Upper lobe of left lung (tissue), 6 donors: ENCODE data around the gene SLC4A2. TPM values are rescaled to one million over a fixed set of nuclear protein-coding genes. Genes with fewer than 3 reads are reported as not detected.

ENCODE experiments used
- ATAC-seq, 2 donors: fragments of 200-7000 bp; cut with Tn5 transposase; one replicate each; pipeline ENCODE4 v1.9.1; 2022; ENCODE audit warnings: mild to moderate bottlenecking in 2 of 2, moderate library complexity in 2 of 2; ENCODE audit not compliant: low FRiP score in 2 of 2
- DNase-seq, 2 donors: peaks; one replicate each; pipeline ENCODE4 v3.0.0-alpha.2; 2019 to 2020
- H3K27ac ChIP-seq, 4 donors: fragments of 200-600 bp; sonication (generic); one replicate each; pipeline ENCODE4 v1.5.1; 2016 to 2019
- H3K27me3 ChIP-seq, 4 donors: fragments of 200-600 bp; sonication (generic); one replicate each; pipeline ENCODE4 v1.5.1; 2017 to 2019
- H3K36me3 ChIP-seq, 4 donors: fragments of 200-600 bp; sonication (generic); one replicate each; pipeline ENCODE4 v1.5.1; 2016 to 2019
- H3K4me1 ChIP-seq, 4 donors: fragments of 200-600 bp; sonication (generic); one replicate each; pipeline ENCODE4 v1.5.1; 2018 to 2019
- H3K4me3 ChIP-seq, 4 donors: fragments of 200-600 bp; sonication (generic); one replicate each; pipeline ENCODE4 v1.5.1; 2017 to 2019; ENCODE audit warnings: mild to moderate bottlenecking in 2 of 4, moderate library complexity in 1 of 4
- H3K9me3 ChIP-seq, 4 donors: fragments of 200-600 bp; sonication (generic); one replicate each; pipeline ENCODE4 v1.5.1; 2018 to 2019
- EP300 ChIP-seq, 4 donors: sonication (generic); formaldehyde crosslinking; IDR thresholded peaks; one replicate each; pipeline ENCODE4 v1.5.1; 2017; ENCODE audit warnings: antibody characterized with exemption in 4 of 4, control low read depth in 2 of 4
- POLR2A ChIP-seq, 4 donors: fragments of 450-650 bp; IDR thresholded peaks; one replicate each; pipeline ENCODE4 v1.5.1; 2016 to 2017; ENCODE audit warnings: antibody characterized with exemption in 4 of 4, mild to moderate bottlenecking in 2 of 4
- POLR2AphosphoS5 ChIP-seq, 2 donors: sonication (generic); formaldehyde crosslinking; IDR thresholded peaks; one replicate each; pipeline ENCODE4 v1.5.1; 2017; ENCODE audit warnings: antibody characterized with exemption in 2 of 2
- WGBS, 2 donors: methylation state at CpG; one replicate each; pipeline ENCODE4 v1.1.5; 2017 to 2018; 5-methylcytosine and 5-hydroxymethylcytosine counted together
- total RNA-seq, 6 donors: library from RNA; depleted of rRNA in 4 of 6; stranded (reverse); fragments of >200 nt in 4 of 6; gene quantifications; one replicate each; pipeline versions ENCODE4 v1.1.0 to v1.2.1, GENCODE V29; 2016 to 2021
- TF ChIP-seq, protein P1 (sequence below), 6 experiments: fragments of 450-650 bp in 4 of 6; fragments of 200-600 bp in 2 of 6; sonication (generic) in 2 of 6; IDR thresholded peaks; one replicate each; pipeline ENCODE4 v1.5.1; 2016 to 2019; ENCODE audit warnings: antibody characterized with exemption in 6 of 6
- donor health status: DM: no; HTN: no; CAD: no; lungs with moderate emphysema.
- donor health status: DM: no; HTN: yes; CAD: no; lungs with severe emphysema.

Gene SLC4A2
- total RNA-seq, 6 donors from 2014 or later, result 88.4 to 312 (median 188) TPM

DNA sequence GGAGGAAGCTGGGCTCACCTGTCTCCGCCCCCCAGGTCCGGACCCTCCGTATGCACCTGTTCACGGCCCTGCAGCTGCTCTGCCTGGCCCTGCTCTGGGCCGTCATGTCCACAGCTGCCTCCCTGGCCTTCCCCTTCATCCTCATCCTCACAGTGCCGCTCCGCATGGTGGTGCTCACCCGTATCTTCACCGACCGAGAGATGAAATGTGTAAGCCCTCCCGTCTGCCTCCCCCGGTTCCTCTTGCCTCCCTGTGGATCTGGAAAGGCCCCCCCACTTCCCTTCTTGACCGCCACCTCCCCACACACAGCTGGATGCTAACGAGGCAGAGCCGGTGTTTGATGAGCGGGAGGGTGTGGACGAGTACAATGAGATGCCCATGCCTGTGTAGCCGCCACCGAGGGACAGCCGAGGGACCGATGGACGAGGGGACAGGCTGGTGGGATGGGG, 16.6 kb downstream of the SLC4A2 start:
- H3K36me3 ChIP-seq, result peaks cover 11 to 67% (median 56%) of the 10 kb centered on the region in 4 donors
- no peaks in the 10 kb centered on the region for H3K9me3 ChIP-seq
- H3K4me3 ChIP-seq, result no peak overlapping the region
- whole genome bisulfite sequencing, 2 donors, result 91% methylated on average over 20 to 22 of the region's 22 CpGs
- ATAC-seq (no peak), DNase-seq (peak in 1 of 2 donors; percentile 63)
- no peak for TF ChIP-seq POLR2A (IDR thresholded peaks at IDR 0.05)
- TF ChIP-seq POLR2AphosphoS5 (IDR thresholded peaks at IDR 0.05), result no peak
- TF ChIP-seq, protein P1, sequence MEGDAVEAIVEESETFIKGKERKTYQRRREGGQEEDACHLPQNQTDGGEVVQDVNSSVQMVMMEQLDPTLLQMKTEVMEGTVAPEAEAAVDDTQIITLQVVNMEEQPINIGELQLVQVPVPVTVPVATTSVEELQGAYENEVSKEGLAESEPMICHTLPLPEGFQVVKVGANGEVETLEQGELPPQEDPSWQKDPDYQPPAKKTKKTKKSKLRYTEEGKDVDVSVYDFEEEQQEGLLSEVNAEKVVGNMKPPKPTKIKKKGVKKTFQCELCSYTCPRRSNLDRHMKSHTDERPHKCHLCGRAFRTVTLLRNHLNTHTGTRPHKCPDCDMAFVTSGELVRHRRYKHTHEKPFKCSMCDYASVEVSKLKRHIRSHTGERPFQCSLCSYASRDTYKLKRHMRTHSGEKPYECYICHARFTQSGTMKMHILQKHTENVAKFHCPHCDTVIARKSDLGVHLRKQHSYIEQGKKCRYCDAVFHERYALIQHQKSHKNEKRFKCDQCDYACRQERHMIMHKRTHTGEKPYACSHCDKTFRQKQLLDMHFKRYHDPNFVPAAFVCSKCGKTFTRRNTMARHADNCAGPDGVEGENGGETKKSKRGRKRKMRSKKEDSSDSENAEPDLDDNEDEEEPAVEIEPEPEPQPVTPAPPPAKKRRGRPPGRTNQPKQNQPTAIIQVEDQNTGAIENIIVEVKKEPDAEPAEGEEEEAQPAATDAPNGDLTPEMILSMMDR (IDR thresholded peaks at IDR 0.05), result no peak
- no peak for TF ChIP-seq EP300 (IDR thresholded peaks at IDR 0.05)
- H3K27ac ChIP-seq, result no peak overlapping the region
- H3K27me3 ChIP-seq, result no peaks in the 10 kb centered on the region
- H3K4me1 ChIP-seq, result peaks cover 10 to 26% (median 19%) of the 10 kb centered on the region in 4 donors

DNA sequence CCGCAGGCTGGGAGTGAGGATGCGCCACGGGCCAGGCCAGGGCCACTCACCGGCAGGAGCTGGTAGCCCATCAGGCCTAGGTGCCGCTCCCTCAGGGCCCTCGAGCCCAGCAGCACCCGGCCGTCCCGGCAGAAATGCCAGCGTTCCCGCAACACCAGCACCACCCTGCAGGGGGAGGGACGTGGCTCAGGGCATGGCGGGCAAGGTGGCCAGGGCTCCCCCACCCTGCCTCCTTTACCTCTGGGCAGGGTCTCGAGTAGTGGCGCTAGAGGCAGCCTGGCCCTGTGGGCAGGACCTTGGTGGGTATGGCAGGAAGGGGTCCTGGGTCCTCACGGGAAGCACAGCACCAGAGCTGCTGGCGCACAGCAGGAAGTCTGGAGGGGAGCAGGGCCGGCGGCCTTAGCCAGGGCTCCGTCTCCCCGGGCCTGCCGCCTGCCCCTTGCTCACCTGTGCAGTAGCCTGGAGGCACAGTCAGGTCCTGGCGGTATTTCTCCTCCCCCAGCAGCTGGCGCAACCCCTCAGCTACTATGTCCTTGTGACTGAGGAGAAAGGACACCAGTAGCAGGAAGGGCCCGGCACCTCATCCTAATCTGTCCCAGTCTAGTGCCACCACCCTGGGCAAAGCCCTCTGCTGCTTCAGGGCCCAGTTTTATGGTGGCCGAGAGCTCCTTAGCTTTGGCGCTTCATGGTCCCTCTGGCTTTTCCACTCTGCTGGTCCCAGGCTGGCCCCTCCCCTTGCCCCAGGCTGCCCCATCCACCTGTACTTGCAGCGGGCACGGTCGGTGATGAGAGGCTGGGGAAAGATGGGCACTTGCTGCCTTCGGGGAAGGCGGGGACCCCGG, 17.7 kb downstream of the SLC4A2 start:
- H3K4me1 ChIP-seq, result peaks cover 21 to 36% (median 30%) of the 10 kb centered on the region in 4 donors

DNA sequence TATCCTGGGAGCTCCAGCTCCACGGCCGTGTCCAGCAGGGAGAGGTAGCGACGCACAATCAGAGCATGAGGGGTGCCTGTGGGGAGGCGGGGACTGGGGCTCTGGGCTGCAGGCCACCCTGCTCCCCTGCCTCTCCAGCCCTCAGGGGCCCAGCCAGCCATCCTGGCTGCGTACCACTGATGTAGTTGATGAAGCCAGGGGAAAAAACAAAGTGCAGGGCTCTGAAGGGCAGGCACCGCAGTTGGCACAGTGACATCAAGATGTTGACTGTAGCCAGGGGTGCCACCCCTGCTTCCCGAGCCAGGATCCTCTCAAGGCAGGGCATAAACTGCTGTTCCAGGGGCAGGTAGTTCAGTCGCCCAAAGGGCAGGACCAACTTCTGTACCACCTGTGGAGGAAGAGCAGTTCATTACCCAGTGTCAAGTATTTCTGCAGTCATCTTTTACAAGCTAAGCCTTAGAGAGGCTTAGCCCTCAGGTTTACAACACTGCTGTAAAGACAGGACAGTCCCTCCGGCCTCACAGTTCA, 18.4 kb downstream of the SLC4A2 start:
- WGBS, 2 donors, result 77 to 87% methylated on average over 8 to 10 of the region's 10 CpGs
- ATAC-seq (no peak), DNase-seq (peak in 1 of 2 donors; percentile 52)
- Histone ChIP-seq H3K36me3 (peaks cover 6 to 54% (median 38%) of the 10 kb centered on the region in 4 donors), H3K27ac (no peak overlapping the region), H3K27me3 (no peaks in the 10 kb centered on the region), H3K4me3 (no peak overlapping the region), H3K9me3 (no peaks in the 10 kb centered on the region), H3K4me1 (peaks cover 28 to 43% (median 37%) of the 10 kb centered on the region in 4 donors)
- TF ChIP-seq EP300 (IDR thresholded peaks at IDR 0.05) (no peak), POLR2AphosphoS5 (IDR thresholded peaks at IDR 0.05) (no peak), POLR2A (IDR thresholded peaks at IDR 0.05) (no peak)
- TF ChIP-seq, protein P1 (IDR thresholded peaks at IDR 0.05), result no peak

More for the DNA sequence above, 17.7 kb downstream of the SLC4A2 start:
- WGBS, 2 donors, result 82 to 91% methylated on average over 8 to 32 of the region's 33 CpGs
- TF ChIP-seq POLR2A (IDR thresholded peaks at IDR 0.05) (no peak), EP300 (IDR thresholded peaks at IDR 0.05) (no peak), POLR2AphosphoS5 (IDR thresholded peaks at IDR 0.05) (no peak)
- TF ChIP-seq, protein P1 (IDR thresholded peaks at IDR 0.05), result peak in 3 of 6 experiments; percentile 11 to 45 (median 28)
- H3K9me3 ChIP-seq, result no peaks in the 10 kb centered on the region
- H3K36me3 ChIP-seq, result peaks cover 11 to 61% (median 45%) of the 10 kb centered on the region in 4 donors
- H3K27ac ChIP-seq, result no peak overlapping the region
- H3K27me3 ChIP-seq, result no peaks in the 10 kb centered on the region
- DNase-seq (peak in 1 of 2 donors; percentile 84), ATAC-seq (no peak)
- no peak overlapping the region for H3K4me3 ChIP-seq

DNA sequence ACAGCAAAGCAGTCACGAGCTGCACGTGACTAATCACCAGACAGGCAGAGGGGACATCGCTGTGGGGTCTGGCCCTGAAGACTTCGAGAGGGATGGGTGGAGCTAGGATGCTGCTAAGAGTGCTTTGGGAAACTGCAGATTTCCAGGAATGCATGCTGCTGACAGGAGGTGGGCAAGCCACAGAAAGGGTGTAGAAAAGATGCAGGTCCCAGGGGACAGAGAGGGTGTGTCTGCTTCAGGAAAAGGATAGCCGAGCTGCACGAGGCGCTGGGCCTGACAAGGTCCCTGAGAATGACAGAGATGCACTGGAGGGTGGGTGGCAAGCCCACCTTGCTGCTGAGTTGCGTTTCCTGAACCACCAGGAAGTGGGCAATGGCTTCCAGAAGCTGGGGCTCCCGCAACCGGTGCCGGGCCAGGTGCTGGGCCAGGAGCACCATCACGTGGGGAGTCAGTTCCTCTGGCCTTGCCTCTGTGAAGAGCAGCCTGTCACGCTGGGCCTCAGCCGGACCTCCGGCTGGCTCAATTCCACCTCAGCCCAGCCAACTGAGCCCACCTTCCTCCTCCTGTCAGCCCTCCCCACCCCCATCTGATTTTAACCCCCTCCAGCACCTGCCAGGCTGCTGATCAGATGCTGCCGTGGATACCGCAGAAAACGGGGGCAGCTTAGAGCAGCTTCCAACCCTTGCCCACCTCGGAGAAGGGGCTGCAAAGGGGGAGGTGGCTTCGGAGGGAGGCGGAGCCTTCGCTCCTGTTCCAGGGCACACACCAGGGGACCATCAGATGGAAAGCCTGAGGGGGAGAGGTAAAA, 19.0 kb downstream of the SLC4A2 start:
- H3K36me3 ChIP-seq, result peaks cover 5 to 47% (median 32%) of the 10 kb centered on the region in 4 donors
- TF ChIP-seq POLR2A (IDR thresholded peaks at IDR 0.05) (no peak), EP300 (IDR thresholded peaks at IDR 0.05) (no peak), POLR2AphosphoS5 (IDR thresholded peaks at IDR 0.05) (no peak)
- TF ChIP-seq, protein P1 (IDR thresholded peaks at IDR 0.05), result no peak
- no peaks in the 10 kb centered on the region for H3K9me3 ChIP-seq
- WGBS, 2 donors, result 65 to 67% methylated on average over 22 of the region's 22 CpGs
- H3K27me3 ChIP-seq, result no peaks in the 10 kb centered on the region
- ATAC-seq, result no peak
- DNase-seq, result peak in 1 of 2 donors; percentile 69
- H3K4me1 ChIP-seq, result peaks cover 28 to 48% (median 39%) of the 10 kb centered on the region in 4 donors
- H3K27ac ChIP-seq, result peak overlapping the region in 1 of 4 donors; percentile 8
- H3K4me3 ChIP-seq, result no peak overlapping the region
